Astrocyte of the spinal cord (primary cell): ENCODE results near the gene LOX.

Experiments used
- DNase-seq: peaks from one replicate; pipeline ENCODE4 v3.0.0; 2011; ENCODE audit warnings: low read depth, low spot score
- H3K4me3 ChIP-seq: 2 replicates; pipeline ENCODE4 v1.5.1; 2011; ENCODE audit warnings: low read depth, mild to moderate bottlenecking, low read length, moderate library complexity
- in situ Hi-C: cut with HindIII; loops from 2 replicates; pipeline ENCODE4 v1.10.0; 2017; ENCODE audit warnings: low sequenced_read_pairs
- TF ChIP-seq, protein P1 (sequence below): IDR thresholded peaks from 2 replicates; pipeline ENCODE4 v1.5.1; 2012; ENCODE audit warnings: low read depth, mild to moderate bottlenecking, low read length, inconsistent platforms

Gene LOX, protein sequence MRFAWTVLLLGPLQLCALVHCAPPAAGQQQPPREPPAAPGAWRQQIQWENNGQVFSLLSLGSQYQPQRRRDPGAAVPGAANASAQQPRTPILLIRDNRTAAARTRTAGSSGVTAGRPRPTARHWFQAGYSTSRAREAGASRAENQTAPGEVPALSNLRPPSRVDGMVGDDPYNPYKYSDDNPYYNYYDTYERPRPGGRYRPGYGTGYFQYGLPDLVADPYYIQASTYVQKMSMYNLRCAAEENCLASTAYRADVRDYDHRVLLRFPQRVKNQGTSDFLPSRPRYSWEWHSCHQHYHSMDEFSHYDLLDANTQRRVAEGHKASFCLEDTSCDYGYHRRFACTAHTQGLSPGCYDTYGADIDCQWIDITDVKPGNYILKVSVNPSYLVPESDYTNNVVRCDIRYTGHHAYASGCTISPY

DNA sequence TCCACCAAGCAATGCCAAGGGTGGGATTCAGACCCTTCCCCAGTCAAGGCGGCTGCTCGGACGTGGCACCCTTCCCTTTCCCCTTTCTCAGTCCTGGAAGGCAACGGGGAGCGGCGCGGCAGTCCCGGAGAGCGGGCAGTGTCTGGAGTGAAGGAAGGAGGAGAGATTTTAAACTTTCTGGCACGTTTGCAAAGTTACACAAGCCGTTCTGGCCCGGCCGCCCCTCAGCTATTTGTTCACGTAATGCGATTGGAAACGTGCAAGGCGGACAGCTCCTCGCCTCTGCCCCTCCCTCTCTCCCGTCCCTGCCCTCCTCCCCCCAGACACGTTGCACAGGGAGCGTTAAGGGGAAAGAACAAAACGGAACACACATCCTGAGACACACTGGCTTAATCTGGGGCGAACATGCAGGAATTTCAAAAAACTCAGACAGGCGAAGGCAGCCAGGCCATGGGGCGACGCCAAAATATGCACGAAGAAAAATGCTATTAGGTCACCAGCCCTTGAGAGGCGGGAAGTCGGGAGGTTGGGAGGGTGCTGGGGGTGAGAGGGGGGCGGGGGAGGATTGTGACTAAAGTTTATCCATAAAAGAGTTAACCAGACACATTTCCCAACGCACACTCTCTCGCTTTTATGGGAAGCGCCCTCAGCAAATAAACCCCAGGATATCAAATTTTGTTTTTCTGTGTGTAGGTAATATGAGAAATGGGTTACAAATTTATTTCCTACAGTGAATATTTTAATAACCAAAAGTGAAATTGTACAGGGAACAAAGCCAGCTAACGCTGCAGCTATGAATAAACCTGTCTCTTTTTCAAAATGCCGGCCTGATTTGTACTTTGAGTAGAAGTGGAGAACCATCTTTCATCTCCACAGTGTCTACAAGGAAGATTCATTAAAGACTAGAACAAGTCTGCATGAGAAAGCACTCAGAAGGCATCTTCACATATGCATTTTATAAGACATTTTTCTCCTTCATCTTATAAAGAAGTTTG lies at the start of gene LOX:
Gene LOX, minus strand, starts transcription at position 144 of the 995 bp plus-strand sequence. CDS start 274 bp downstream, outside the sequence.
- in situ Hi-C loops = no loop called here
- TF ChIP-seq, protein P1, sequence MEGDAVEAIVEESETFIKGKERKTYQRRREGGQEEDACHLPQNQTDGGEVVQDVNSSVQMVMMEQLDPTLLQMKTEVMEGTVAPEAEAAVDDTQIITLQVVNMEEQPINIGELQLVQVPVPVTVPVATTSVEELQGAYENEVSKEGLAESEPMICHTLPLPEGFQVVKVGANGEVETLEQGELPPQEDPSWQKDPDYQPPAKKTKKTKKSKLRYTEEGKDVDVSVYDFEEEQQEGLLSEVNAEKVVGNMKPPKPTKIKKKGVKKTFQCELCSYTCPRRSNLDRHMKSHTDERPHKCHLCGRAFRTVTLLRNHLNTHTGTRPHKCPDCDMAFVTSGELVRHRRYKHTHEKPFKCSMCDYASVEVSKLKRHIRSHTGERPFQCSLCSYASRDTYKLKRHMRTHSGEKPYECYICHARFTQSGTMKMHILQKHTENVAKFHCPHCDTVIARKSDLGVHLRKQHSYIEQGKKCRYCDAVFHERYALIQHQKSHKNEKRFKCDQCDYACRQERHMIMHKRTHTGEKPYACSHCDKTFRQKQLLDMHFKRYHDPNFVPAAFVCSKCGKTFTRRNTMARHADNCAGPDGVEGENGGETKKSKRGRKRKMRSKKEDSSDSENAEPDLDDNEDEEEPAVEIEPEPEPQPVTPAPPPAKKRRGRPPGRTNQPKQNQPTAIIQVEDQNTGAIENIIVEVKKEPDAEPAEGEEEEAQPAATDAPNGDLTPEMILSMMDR = no peak
- peak within 1 kb of the TSS; percentile 88 for H3K4me3 ChIP-seq
- DNase-seq = peak; percentile 96

DNA sequence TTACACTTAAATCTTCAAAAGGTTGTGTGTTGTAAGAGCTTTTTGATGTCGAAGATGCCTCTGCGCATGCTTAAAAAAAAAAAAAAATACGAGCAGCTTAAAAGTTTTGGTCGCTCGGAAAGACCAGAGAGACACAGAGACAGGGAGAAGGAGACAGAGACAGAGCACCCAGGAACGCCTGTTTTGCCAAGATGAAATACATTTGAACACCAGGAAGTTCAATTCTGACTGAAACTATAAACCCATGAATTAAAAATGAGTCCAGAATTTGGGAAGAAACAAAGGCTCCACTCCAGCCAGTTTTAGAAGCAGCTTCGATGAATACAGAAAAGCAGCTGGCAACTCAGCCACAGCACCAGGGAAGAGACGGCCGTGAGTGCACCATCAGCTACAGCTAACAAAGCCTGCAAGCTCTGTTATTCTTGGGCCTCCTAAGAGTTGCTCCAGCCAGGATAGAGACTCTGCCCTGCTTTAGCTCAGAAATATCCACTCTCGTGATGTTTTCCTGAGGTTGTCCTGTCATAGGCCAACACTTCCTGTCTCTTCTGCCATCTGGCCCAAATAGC lies 48.8 kb upstream of the LOX start:
- H3K4me3 ChIP-seq = no peak overlapping the region
- in situ Hi-C loops = no loop called here
- peak; percentile 58 for DNase-seq
- TF ChIP-seq, protein P1 = no peak

DNA sequence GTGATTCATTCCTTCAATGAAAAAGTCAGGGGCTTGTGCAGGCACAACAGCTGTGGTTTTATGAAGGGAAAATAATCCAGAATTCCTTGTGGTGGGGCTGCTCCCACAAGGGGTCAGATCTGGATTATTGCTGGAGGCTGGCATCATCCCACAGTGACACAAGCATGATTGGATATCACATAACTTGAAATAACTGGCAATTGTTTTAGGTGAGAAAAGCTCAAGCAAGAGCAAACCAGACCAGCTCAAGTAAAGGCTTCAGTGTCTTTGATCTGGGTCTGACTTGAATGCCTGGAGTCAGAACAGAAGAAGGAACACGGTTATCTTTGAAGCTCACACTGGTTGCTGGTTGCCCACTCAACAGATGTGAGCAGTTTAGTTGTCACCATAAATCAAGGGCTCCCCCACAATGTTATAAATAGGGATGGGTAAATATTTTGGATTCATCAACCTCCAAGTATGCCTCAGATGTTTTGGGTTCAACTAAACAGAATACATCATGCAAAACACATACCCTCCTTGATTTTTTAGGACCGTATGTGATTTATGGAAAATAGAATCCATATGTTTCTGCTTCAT lies 48.2 kb upstream of the LOX start:
- peak; percentile 81 for DNase-seq
- TF ChIP-seq, protein P1 = no peak
- in situ Hi-C loops = no loop called here
- H3K4me3 ChIP-seq = no peak overlapping the region

DNA sequence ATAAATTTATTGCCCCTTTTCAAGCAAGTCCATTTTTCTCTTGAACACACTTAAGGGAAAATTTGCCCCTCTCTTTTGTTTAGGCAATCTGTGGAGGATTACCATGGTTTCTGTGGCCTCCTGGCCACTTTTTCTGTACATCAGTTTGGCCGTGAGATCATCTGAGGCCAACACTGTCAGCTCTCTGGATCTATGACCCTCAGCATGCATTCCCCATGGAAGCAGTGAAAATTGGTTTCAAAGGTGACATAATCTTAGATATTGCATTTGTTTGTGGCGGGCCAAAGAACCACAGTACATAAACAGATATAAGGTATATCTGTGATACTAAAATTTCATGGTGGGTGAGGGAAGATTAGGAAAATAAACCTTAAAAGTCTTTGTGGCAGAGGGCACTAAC lies 46.7 kb upstream of the LOX start:
- no peak overlapping the region for H3K4me3 ChIP-seq
- TF ChIP-seq, protein P1 = no peak
- in situ Hi-C loops = no loop called here
- DNase-seq = no peak

DNA sequence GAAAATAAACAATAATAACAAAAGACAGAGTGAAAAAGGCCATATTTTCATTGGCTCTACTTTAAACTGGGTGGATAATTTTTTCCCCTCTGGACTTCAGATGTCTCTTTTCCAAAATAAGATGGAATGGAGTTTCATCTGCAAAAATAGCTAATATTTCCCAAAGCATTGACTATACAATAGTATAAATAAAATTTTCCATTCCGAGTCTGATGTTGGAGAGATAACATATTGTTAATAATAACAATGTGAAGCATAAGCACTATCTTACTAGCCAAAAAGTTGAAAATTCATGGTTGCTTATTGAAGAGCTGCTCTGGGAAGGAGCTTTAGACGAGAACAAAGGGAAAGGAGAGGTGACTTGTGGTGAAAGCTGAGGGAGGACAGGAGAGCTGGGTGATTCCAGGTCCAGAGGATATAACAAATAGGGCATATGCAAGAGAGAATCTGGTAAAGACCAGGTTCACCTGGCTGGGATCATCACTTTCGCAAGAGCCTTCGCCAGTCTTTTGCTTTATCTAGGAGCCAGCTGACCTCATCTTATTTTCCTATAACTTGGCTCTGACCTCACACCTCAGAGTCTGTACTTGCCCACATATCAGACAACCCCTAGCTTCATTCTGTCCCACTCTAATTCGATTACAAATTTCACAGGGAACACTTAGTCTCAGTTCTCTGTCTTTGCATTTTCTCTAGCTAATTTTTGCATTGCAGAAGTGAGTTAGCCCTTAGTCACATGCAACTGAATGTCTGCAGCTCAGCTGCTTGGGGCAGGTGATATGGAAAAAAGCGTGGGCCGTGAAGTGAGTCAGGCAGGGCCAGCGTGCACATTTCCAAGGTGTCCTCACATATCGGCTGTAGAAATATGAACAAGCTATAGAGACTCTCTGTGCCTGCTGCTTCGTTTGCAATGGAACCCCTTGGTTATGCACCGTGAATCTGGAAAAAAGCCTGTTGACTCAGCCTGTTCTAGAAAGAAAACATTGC lies 43.7 kb upstream of the LOX start:
- peak; percentile 54 for DNase-seq
- in situ Hi-C loops = no loop called here
- H3K4me3 ChIP-seq = no peak overlapping the region
- TF ChIP-seq, protein P1 = no peak
